Fibroblast of skin of right biceps (primary cell): ENCODE results near the gene CCDC187.

Source experiments
- DNase-seq: peaks from one replicate; pipeline ENCODE4 v3.0.0-alpha.2; 2013

The CCDC187 gene

GRCh38 chr9:136297016-136297691 lies 6.7 kb downstream of the CCDC187 start:
- DNase-seq = no peak

GRCh38 chr9:136296434-136297015 lies 7.4 kb downstream of the CCDC187 start:
- no peak for DNase-seq

GRCh38 chr9:136295542-136296433 lies 8.1 kb downstream of the CCDC187 start:
- DNase-seq = no peak

- DNase-seq = no peak
These were observed 8.8 kb downstream of the CCDC187 start for GRCh38 chr9:136295055-136295454.

- no peak for DNase-seq
These were observed 9.5 kb downstream of the CCDC187 start for GRCh38 chr9:136294437-136294836.

GRCh38 chr9:136293476-136294077 lies 10.3 kb downstream of the CCDC187 start:
- no peak for DNase-seq

GRCh38 chr9:136292591-136293448 lies 11.1 kb downstream of the CCDC187 start:
- no peak for DNase-seq

- no peak for DNase-seq
These were observed 11.8 kb downstream of the CCDC187 start for GRCh38 chr9:136292026-136292538.

GRCh38 chr9:136291306-136292025 lies 12.4 kb downstream of the CCDC187 start:
- no peak for DNase-seq

GRCh38 chr9:136290508-136291000 lies 13.3 kb downstream of the CCDC187 start:
- no peak for DNase-seq

GRCh38 chr9:136289651-136290507 lies 14.0 kb downstream of the CCDC187 start:
- no peak for DNase-seq

GRCh38 chr9:136287960-136288753 lies 15.7 kb downstream of the CCDC187 start:
- no peak for DNase-seq

- no peak for DNase-seq
These were observed 16.9 kb downstream of the CCDC187 start for GRCh38 chr9:136286987-136287379.

GRCh38 chr9:136286359-136286986 lies 17.4 kb downstream of the CCDC187 start:
- no peak for DNase-seq

GRCh38 chr9:136285501-136286358 lies 18.2 kb downstream of the CCDC187 start:
- no peak for DNase-seq

GRCh38 chr9:136284951-136285350 lies 18.9 kb downstream of the CCDC187 start:
- no peak for DNase-seq

- no peak for DNase-seq
These were observed 19.6 kb downstream of the CCDC187 start for GRCh38 chr9:136284311-136284710.
